ENCODE data around the gene PLD6.

DNA sequence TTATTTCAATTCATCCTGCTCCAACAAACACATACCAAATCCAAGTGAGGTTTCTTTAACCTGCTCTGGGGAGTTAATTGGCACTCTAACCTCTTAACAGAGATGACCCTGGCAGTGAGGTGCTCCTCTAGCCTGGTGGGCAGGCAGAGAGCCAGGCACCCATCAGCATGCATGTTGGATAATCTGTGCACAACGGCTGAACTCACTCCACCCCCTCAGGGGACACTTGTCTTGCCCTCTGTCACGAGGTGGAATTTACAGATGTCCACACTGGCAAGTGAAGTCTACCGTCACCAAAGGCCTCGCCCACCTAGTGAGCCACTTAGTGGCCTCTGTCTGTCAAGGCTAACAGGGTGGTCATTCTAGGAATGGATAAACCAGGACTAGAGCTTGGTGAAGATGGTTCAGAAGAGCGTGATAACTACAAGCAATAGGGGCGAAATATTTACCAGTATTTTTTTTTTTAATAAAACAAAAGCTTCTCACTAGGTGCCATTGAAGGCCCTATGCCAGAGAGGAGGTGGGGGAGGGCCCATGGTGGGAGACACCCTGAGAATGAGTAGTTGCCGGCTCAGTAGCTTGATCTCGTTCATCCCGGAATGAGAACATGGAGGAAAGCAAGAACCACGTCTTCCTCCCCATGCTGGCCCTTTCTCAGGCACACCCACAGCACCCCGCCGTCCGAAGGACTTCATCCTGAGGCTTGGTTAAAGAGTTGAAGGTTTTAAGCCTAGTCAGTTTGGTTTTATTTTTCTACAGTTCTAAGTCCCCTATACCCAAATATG is 25.2 kb downstream of the PLD6 start:
- TF ChIP-seq POLR2A (IDR thresholded peaks at IDR 0.05; ENCODE audit: low read length) = no peak
- no peak for TF ChIP-seq GATA1 (IDR thresholded peaks at IDR 0.05; ENCODE audit: low read depth, low read length)
